ENCODE measurements around the gene CPSF4L. TPM values are rescaled to one million over a fixed set of nuclear protein-coding genes. Genes with fewer than 3 reads are reported as not detected.

The CPSF4L gene
- total and polyA plus RNA-seq, 2 of the 13 experiments (the other 11 are each of a cell fraction or from before 2014, with no cell fraction given) = 0.73 to 1.6 TPM

DNA sequence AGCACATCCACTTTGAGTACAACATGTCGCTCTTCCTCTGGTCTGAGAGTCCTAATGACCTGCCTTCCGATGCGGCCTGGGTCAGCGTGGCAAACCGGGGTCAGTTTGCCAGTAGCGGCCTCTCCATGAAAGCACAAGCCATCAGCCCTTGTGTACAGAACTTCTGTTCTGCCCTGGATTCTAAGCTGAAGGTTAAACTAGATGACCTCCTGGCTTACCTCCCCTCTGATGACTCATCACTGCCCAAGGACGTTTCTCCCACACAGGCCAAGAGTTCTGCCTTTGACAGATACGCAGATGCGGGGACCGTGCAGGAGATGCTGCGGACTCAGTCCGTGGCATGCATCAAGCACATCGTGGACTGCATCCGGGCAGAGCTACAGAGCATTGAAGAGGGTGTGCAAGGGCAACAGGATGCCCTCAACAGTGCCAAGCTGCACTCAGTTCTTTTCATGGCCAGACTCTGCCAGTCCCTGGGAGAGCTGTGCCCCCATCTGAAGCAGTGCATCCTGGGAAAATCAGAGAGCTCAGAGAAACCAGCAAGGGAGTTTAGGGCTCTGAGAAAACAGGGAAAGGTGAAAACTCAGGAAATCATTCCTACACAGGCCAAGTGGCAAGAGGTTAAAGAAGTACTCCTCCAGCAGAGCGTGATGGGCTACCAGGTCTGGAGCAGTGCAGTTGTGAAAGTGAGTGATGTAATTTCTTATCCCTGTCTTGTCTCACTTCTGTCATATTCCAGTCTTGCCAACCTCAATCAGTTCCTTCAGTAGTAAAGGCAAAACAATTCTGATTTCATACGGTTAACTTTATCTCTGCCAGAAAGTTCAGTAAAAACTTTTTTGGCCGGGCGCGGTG is 60.2 kb downstream of the CPSF4L start (continued):
- TF ChIP-seq THAP9 (CRISPR knock-in tag; IDR thresholded peaks at IDR 0.05; ENCODE audit: borderline replicate concordance) = peak; percentile 97
- TF ChIP-seq CREB3 (CRISPR knock-in tag; IDR thresholded peaks at IDR 0.05) = no peak
- TF ChIP-seq JARID2 (CRISPR knock-in tag; IDR thresholded peaks at IDR 0.05; ENCODE audit: insufficient replicate concordance) = no peak
- no peak for TF ChIP-seq KLF13 (CRISPR knock-in tag; IDR thresholded peaks at IDR 0.05)
- TF ChIP-seq, protein P1, sequence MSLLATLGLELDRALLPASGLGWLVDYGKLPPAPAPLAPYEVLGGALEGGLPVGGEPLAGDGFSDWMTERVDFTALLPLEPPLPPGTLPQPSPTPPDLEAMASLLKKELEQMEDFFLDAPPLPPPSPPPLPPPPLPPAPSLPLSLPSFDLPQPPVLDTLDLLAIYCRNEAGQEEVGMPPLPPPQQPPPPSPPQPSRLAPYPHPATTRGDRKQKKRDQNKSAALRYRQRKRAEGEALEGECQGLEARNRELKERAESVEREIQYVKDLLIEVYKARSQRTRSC (CRISPR knock-in tag; IDR thresholded peaks at IDR 0.05; ENCODE audit: low read depth) = no peak
- peak; percentile 83 for TF ChIP-seq TCF7 (IDR thresholded peaks at IDR 0.05; ENCODE audit: low read depth)
- TF ChIP-seq ZNF33A (CRISPR knock-in tag; IDR thresholded peaks at IDR 0.05; ENCODE audit: borderline replicate concordance) = peak; percentile 21; the same call in 1 of the 2 replicates
- TF ChIP-seq SMAD9 (CRISPR knock-in tag; IDR thresholded peaks at IDR 0.05) = no peak
- TF ChIP-seq, protein P2, sequence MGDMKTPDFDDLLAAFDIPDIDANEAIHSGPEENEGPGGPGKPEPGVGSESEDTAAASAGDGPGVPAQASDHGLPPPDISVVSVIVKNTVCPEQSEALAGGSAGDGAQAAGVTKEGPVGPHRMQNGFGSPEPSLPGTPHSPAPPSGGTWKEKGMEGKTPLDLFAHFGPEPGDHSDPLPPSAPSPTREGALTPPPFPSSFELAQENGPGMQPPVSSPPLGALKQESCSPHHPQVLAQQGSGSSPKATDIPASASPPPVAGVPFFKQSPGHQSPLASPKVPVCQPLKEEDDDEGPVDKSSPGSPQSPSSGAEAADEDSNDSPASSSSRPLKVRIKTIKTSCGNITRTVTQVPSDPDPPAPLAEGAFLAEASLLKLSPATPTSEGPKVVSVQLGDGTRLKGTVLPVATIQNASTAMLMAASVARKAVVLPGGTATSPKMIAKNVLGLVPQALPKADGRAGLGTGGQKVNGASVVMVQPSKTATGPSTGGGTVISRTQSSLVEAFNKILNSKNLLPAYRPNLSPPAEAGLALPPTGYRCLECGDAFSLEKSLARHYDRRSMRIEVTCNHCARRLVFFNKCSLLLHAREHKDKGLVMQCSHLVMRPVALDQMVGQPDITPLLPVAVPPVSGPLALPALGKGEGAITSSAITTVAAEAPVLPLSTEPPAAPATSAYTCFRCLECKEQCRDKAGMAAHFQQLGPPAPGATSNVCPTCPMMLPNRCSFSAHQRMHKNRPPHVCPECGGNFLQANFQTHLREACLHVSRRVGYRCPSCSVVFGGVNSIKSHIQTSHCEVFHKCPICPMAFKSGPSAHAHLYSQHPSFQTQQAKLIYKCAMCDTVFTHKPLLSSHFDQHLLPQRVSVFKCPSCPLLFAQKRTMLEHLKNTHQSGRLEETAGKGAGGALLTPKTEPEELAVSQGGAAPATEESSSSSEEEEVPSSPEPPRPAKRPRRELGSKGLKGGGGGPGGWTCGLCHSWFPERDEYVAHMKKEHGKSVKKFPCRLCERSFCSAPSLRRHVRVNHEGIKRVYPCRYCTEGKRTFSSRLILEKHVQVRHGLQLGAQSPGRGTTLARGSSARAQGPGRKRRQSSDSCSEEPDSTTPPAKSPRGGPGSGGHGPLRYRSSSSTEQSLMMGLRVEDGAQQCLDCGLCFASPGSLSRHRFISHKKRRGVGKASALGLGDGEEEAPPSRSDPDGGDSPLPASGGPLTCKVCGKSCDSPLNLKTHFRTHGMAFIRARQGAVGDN (CRISPR knock-in tag; IDR thresholded peaks at IDR 0.05) = peak; percentile 100
- TF ChIP-seq ZNF124 (CRISPR knock-in tag; IDR thresholded peaks at IDR 0.05) = peak; percentile 93; the same call in 1 of the 2 replicates
- peak; percentile 98 for TF ChIP-seq TARDBP (CRISPR knock-in tag; IDR thresholded peaks at IDR 0.05)
- TF ChIP-seq CENPX (CRISPR knock-in tag; IDR thresholded peaks at IDR 0.05) = no peak
- peak; percentile 54 for TF ChIP-seq YY1 (IDR thresholded peaks at IDR 0.05; ENCODE audit: insufficient read depth, insufficient replicate concordance, low read depth, low read length)
- TF ChIP-seq, protein P3, sequence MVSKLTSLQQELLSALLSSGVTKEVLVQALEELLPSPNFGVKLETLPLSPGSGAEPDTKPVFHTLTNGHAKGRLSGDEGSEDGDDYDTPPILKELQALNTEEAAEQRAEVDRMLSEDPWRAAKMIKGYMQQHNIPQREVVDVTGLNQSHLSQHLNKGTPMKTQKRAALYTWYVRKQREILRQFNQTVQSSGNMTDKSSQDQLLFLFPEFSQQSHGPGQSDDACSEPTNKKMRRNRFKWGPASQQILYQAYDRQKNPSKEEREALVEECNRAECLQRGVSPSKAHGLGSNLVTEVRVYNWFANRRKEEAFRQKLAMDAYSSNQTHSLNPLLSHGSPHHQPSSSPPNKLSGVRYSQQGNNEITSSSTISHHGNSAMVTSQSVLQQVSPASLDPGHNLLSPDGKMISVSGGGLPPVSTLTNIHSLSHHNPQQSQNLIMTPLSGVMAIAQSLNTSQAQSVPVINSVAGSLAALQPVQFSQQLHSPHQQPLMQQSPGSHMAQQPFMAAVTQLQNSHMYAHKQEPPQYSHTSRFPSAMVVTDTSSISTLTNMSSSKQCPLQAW (CRISPR knock-in tag; IDR thresholded peaks at IDR 0.05) = peak; percentile 99
- peak; percentile 82; the same call in 1 of the 2 replicates for TF ChIP-seq ZNF441 (CRISPR knock-in tag; IDR thresholded peaks at IDR 0.05; ENCODE audit: borderline replicate concordance)
- TF ChIP-seq TCF12 (IDR thresholded peaks at IDR 0.05) = no peak
- TF ChIP-seq TCF12 (CRISPR knock-in tag; IDR thresholded peaks at IDR 0.05) = peak; percentile 71; the same call in 1 of the 2 replicates
- peak; percentile 82 for TF ChIP-seq THAP11 (CRISPR knock-in tag; IDR thresholded peaks at IDR 0.05)

Measured in HepG2 (cell line).